ENCODE data around the gene MYOCOS.
"Not testable (repeated sequence)": the region's sequence is repeated elsewhere in the genome, so short reads cannot be mapped to it uniquely, and the experiment has no call there.

MYOCOS gene

DNA sequence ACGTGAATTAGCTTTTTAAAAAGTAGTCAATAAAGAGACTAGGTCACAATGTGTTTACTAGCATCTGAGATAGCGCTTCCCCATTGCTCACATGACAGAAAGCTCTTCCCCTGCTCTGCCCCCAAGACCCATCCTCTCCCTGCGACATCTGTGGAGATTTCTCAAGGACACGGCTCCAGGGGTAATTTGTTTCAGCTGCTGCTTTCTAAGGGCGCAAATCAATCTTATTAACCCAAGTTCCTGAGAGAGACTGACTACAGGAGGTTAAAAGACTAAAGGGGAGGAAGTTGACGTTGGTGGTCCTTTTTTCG, at the start of gene MYOCOS:
Gene MYOCOS, plus strand, starts transcription at position 92 of the 311 bp plus-strand sequence. CDS start 1,641 bp downstream, outside the sequence.
- no peak for DNase-seq

DNA sequence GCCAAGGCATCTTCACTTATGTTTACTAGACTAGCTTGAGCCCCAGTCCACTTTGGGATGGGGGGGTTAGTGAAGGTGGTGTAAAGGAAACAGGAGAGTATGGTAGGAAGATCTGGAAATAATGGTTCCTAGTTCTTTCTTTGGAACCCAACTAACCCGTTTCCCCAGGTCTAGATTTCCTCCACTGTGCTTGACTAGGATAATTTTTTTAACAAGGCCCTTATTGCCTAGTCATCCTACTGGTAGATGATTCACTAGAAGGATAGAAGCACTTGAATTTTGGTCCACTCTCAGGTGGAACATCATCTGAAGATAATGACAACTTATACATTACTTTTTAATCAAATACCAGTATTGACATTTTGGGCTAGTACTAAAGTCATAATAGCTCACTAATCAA, 45.9 kb upstream of the MYOCOS start:
- no peak for DNase-seq

DNA sequence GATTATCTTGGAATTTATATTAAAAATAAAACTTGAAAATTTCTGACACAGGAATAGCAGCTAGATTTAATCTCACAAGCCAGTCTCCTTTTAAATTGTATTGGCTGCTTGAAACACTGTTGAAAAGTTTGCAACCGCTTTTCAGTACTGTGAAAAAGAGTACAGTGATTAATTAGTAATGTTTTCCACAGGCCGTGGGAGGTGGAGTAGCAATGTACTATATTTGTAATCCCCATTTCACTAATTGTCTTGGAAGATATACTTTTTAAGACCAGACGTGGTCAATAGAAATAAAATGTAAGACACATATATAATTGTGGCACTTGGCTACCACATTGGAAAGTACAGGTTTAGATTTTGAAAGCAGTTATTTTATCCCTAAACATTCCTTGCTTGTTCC, 40.8 kb upstream of the MYOCOS start:
- DNase-seq: no peak

DNA sequence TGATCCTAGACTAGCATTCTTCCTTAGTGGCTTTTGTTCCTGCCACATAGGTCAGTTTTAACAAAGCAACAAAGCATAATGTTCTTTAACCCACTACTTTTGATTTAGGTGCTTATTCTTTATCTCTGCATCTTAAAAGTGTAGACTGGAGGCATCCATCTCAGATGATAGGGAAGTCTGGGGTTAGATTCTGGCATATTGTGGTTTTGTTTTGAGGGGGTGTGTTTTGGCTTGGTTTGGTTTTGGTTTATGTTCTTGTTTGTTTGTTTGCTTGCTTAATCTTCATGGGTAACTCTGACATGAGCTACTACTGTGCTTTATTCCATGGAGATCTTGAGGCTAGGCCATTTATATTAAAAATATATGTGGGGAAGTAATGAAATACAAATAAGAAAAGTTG, 40.3 kb upstream of the MYOCOS start:
- no peak for DNase-seq

GRCh38 chr1:171582589-171582988, 39.5 kb upstream of the MYOCOS start:
- DNase-seq: no peak

DNA sequence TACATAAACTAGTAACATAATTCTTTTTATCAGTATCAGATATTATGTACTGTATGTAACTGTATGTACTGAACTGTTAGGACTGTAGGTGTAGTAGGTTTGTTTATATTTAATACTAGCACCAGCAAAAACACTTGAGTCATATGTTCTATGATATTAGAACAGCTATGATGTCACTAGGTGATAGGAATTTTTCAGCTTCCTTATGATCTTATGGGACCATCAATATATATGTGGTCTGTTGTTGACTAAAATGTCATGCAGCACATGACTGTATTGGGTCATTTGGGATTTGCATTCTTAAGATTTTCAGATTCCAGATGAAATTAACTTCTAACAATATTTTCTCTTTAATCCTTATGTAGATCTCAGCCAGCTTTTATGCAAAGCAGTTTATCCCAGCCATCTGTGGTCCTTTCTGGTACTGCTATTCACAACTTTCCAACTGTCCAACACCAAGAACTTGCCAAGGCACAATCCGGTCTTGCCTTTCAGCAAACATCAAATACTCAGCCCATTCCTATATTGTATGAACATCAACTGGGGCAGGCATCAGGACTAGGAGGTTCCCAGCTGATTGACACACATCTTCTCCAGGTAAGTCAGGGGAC, 38.3 kb upstream of the MYOCOS start:
- DNase-seq: no peak

GRCh38 chr1:171585715-171586114, 36.3 kb upstream of the MYOCOS start:
- DNase-seq: no peak

DNA sequence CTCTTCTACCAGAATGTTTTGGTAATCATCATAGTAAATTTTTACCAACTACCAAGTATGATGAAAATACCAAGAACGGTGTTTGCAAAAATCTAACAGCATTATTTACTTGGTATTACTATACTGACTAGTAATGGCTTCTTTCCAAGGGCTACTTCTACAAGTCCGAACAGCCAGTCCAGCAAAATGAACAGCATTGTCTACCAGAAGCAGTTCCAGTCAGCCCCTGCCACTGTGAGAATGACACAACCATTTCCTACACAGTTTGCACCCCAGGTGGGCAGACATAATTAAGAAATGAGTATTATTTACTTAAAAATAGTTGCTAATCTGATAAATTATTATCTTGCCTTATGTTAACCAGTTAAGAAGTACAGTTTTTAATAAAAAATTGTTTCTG, 33.8 kb upstream of the MYOCOS start:
- DNase-seq: peak in 1 of 2 donors; percentile 20

GRCh38 chr1:171590022-171590421, 32.0 kb upstream of the MYOCOS start:
- no peak for DNase-seq

GRCh38 chr1:171595324-171595723, 26.7 kb upstream of the MYOCOS start:
- DNase-seq: no peak

DNA sequence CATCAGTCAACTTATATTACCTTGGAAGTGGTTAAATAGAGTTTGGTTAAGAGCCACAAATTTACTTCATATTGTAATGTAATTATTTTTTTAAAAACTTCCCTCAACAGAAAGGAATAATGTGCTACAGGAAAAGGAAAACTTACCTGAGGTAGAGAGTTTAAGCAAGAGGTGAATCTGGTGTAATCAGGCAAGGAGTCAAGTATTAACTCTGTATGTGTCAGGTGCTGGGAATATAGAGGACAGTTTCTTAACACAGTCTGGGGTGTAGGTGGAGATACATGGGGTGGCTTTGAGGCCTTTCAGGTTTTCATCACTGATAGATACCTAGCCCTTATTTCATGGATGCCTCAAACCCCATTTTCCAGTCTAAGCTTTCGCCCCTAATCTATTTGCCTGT, 25.9 kb upstream of the MYOCOS start:
- no peak for DNase-seq

GRCh38 chr1:171596705-171597104, 25.3 kb upstream of the MYOCOS start:
- no peak for DNase-seq

DNA sequence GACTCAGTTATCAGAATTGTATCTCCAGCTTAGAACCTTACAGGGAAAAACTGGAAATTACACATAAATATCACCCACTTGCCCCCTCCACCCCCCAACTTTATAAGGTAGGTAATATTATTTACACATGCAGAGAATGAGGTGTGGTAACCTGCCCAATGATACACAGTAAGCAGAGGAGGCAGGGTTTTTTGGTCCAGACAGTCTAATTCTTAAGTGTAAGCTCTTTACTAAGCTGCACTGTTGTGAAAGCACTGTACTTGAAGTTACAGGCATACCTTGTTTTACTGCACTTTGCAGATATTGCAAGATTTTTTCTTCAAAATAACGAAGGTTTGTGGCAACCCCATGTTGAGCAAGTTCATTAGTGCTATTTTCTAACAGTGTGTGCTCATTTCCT, 24.8 kb upstream of the MYOCOS start:
- no peak for DNase-seq

- not testable (repeated sequence) for DNase-seq
Observed at GRCh38 chr1:171600310-171600709, 21.7 kb upstream of the MYOCOS start.

DNA sequence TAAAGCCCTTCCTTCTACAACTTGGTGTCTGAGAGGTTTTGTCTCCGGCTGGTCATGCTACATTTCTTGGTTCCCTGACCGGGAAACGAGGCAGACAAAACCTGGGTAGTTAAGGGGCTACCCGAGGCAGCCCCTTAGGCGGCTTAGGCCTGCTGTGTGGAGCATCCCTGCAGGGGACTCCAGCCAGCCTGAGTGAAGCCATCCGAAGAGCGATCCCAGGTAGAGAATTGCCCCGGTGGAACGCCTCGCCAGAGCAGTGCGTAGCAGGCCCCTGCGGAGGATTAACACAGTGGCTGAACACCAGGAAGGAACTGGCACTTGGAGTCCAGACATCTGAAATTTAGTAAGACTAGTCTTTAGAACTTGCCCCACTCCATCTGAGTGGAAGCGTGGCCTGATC, 21.2 kb upstream of the MYOCOS start:
- DNase-seq: no peak

DNA sequence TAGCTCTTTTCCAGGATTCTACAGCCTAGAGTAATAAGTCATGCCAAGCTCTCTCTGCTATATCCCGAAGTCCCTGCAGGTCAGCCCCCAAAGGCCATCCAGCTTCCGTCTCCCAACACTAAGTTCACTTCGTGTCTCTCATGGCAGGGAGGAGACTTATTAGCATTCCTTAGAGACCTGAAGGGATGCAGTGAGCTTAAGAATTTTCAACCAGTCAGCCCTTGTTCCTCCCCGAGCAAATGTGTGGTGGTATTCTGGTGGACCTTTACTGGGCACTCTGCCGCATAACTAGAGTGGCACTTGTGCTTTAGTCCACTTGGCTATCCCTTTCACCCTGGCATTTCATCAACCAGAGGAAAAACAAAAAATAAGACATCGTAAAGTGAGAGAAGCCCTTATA, 19.0 kb upstream of the MYOCOS start:
- not testable (repeated sequence) for DNase-seq

- no peak for DNase-seq
Observed at GRCh38 chr1:171606402-171606941, 15.6 kb upstream of the MYOCOS start.

DNA sequence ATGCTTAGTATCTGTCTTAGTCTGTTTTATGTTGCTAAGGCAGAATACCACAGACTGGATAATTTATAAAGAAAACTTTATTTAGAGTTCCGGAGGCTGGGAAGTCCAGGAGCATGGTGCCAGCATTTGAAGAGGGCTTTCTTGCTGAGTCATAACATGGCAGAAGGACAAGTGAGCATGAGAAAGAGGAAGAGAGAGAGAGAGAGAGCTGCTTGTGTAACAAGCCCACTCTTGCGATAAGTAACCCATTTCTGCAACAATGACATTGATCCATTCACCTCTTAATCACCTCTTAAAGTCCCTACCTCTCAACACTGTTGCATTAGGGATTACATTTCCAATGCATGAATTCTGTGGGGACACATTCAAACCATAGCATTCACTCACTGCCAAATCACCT, 11.7 kb upstream of the MYOCOS start:
- DNase-seq: no peak

- DNase-seq: no peak
Observed at GRCh38 chr1:171611306-171611705, 10.7 kb upstream of the MYOCOS start.

DNA sequence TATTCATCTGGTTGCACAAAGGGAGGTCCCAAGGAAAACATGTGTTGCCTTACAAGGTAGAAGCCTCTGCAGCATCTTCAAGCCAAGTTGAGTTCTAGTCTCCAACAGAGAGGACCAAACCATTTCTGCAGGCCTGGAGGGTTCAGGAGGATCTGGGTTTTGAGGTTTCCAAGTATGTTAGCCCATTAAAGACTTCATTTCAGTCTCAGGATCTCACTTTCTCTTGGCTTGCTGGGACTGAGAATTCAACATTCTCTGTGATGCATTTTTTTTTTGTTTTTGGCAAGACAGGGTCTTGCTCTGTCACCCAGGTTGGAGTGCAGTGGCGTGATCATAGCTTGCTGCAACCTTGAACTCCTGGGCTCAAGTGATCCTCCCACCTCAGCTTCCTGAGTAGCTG, 8.8 kb upstream of the MYOCOS start:
- DNase-seq: no peak

GRCh38 chr1:171615122-171615906, 6.7 kb upstream of the MYOCOS start:
- not testable (repeated sequence) for DNase-seq

- DNase-seq: no peak
Observed at GRCh38 chr1:171616586-171616985, 5.5 kb upstream of the MYOCOS start.

GRCh38 chr1:171623651-171624331, 1.7 kb downstream of the MYOCOS start:
- DNase-seq: no peak

DNA sequence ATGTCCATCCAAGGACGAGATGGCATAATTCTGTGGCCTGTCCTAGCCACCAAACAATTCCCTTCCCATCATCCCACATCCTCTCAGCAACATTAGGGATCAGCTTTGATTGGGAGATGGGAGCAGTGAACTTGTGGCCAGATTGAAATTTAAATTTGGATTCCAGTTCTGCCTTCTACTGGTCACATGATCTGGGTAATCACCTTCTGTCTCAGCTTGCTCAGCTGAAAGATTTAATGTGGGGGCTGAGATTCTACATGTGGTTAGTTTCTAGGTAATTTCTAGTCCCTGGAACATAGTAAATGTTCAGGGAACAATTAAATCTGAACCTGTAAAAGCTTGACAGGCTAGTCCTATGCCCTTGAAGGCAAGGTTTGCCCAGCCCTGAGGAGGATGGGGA, 3.2 kb downstream of the MYOCOS start:
- no peak for DNase-seq
